Keratinocyte (primary cell): ENCODE measurements around the gene GBA3. TPM values are rescaled to one million over a fixed set of nuclear protein-coding genes. Genes with fewer than 3 reads are reported as not detected.

Experiments used
- DNase-seq: peaks from one replicate; pipeline ENCODE4 v3.0.0-alpha.2; 2011; ENCODE audit warnings: low read depth, missing footprints, low spot score
- FAIRE-seq: peaks from 2 replicates; lab custom pipeline; 2011; peaks lifted over from hg19 to GRCh38; lab: Jason Lieb, UNC
- H2AFZ ChIP-seq: 2 replicates; pipeline ENCODE4 v1.6.0; 2012; ENCODE audit warnings: low read length, control low read depth, inconsistent platforms; ENCODE audit not compliant: control insufficient read depth
- H3K27ac ChIP-seq: 2 replicates; pipeline ENCODE4 v1.5.1; 2011; ENCODE audit warnings: low read length; ENCODE audit not compliant: control insufficient read depth, insufficient read depth
- H3K27me3 ChIP-seq: 3 replicates; pipeline ENCODE4 v1.6.0; 2011; ENCODE audit warnings: low read length; ENCODE audit not compliant: control insufficient read depth, insufficient read depth; ENCODE audit errors: extremely low read depth
- H3K36me3 ChIP-seq, 2 experiments: 2 replicates in 1 of 2; 3 replicates in 1 of 2; pipeline ENCODE4 v1.5.1; 2011; ENCODE audit warnings: low read length in 2 of 2, mild to moderate bottlenecking in 1 of 2; ENCODE audit not compliant: control insufficient read depth in 2 of 2, insufficient read depth in 2 of 2; ENCODE audit errors: extremely low read depth in 1 of 2
- H3K4me1 ChIP-seq: 3 replicates; pipeline ENCODE4 v1.5.1; 2011; ENCODE audit warnings: low read length; ENCODE audit not compliant: control insufficient read depth, insufficient read depth; ENCODE audit errors: extremely low read depth
- H3K4me2 ChIP-seq: 3 replicates; pipeline ENCODE4 v1.6.0; 2011; ENCODE audit warnings: low read depth, low read length; ENCODE audit not compliant: control insufficient read depth, insufficient read depth; ENCODE audit errors: extremely low read depth
- H3K4me3 ChIP-seq, 3 experiments: fragments of 200-600 bp in 1 of 3; sonication (generic) in 1 of 3; 2 replicates in 2 of 3; 3 replicates in 1 of 3; pipeline ENCODE4 v1.5.1; 2011 to 2016; ENCODE audit warnings: low read length in 3 of 3, mild to moderate bottlenecking in 3 of 3, control low read depth in 2 of 3, inconsistent platforms in 1 of 3, low read depth in 1 of 3, mixed read lengths in 1 of 3, mixed run types in 1 of 3, moderate library complexity in 1 of 3; ENCODE audit not compliant: control insufficient read depth in 2 of 3, insufficient read depth in 2 of 3; ENCODE audit errors: extremely low read depth in 1 of 3
- H3K79me2 ChIP-seq: 2 replicates; pipeline ENCODE4 v1.6.0; 2012; ENCODE audit warnings: low read length; ENCODE audit not compliant: control insufficient read depth, insufficient read depth
- H3K9ac ChIP-seq: 3 replicates; pipeline ENCODE4 v1.6.0; 2011; ENCODE audit warnings: low read length; ENCODE audit not compliant: control insufficient read depth, insufficient read depth; ENCODE audit errors: extremely low read depth
- H3K9me1 ChIP-seq: 3 replicates; pipeline ENCODE4 v1.6.0; 2011; ENCODE audit warnings: low read length; ENCODE audit not compliant: control insufficient read depth, insufficient read depth; ENCODE audit errors: extremely low read depth
- H3K9me3 ChIP-seq: 2 replicates; pipeline ENCODE4 v1.5.1; 2012; ENCODE audit warnings: low read depth, low read length; ENCODE audit not compliant: control insufficient read depth
- H4K20me1 ChIP-seq: 3 replicates; pipeline ENCODE4 v1.6.0; 2011; ENCODE audit warnings: low read length; ENCODE audit not compliant: control insufficient read depth, insufficient read depth; ENCODE audit errors: extremely low read depth
- CTCF ChIP-seq, 3 experiments: IDR thresholded peaks in 1 of 3; conservative IDR thresholded peaks in 1 of 3; optimal IDR thresholded peaks in 1 of 3; 2 replicates in 2 of 3; 3 replicates in 1 of 3; pipeline versions ENCODE3 to v1.5.1; 2011; ENCODE audit warnings: low read length in 3 of 3, mild to moderate bottlenecking in 3 of 3, moderate library complexity in 2 of 3, control low read depth in 1 of 3, inconsistent platforms in 1 of 3; ENCODE audit not compliant: insufficient read depth in 2 of 3; ENCODE audit errors: extremely low read depth in 1 of 3
- EZH2 ChIP-seq: IDR thresholded peaks from one replicate; pipeline ENCODE4 v1.6.1; 2012; ENCODE audit warnings: inconsistent platforms, mild to moderate bottlenecking, low read length, moderate library complexity
- dilution Hi-C: fragments of 300-500 bp; cut with MboI; formaldehyde crosslinking; loops from one replicate; pipeline ENCODE4 v1.7.0; 2020; ENCODE audit warnings: low sequenced_read_pairs; ENCODE audit not compliant: extremely low pct_ligation_motif_present
- polyA plus RNA-seq, 5 experiments: library from polyadenylated mRNA; depleted of rRNA in 3 of 5; stranded (reverse) in 3 of 5; stranded (forward) in 1 of 5; unstranded in 1 of 5; fragments of >200 nt; gene quantifications; 1 replicate in 1 of 5; 2 replicates in 3 of 5; 3 replicates in 1 of 5; pipeline versions ENCODE4 v1.2.1 to v1.2.3, GENCODE V29; 2011 to 2012; ENCODE audit warnings: missing spikeins in 2 of 5, low read depth in 1 of 5, low replicate concordance in 1 of 5

Gene GBA3
- polyA plus RNA-seq, 1 donor (not counting 4 experiments of a cell fraction or from before 2014, with no cell fraction given), result not detected

GRCh38 chr4:22780797-22781196 is 88.1 kb downstream of the GBA3 start:
- no peaks in the 10 kb centered on the region for H3K79me2 ChIP-seq
- H3K9me1 ChIP-seq, result no peaks in the 10 kb centered on the region

GRCh38 chr4:22787753-22788375 is 95.1 kb downstream of the GBA3 start:
- Histone ChIP-seq H3K9ac (no peak overlapping the region), H3K79me2 (no peaks in the 10 kb centered on the region), H2AFZ (no peak overlapping the region), H3K9me3 (no peaks in the 10 kb centered on the region), H3K4me3 (no peak overlapping the region), H3K9me1 (no peaks in the 10 kb centered on the region), H3K4me1 (no peaks in the 10 kb centered on the region), H3K27me3 (no peaks in the 10 kb centered on the region), H3K27ac (no peak overlapping the region), H3K36me3 (no peaks in the 10 kb centered on the region), H3K4me2 (no peak overlapping the region), H4K20me1 (no peaks in the 10 kb centered on the region)
- DNase-seq (no peak), FAIRE-seq (no peak)
- dilution Hi-C loops, result no loop called here
- TF ChIP-seq EZH2 (no peak), CTCF (optimal IDR thresholded peaks at IDR 0.05 in 1 of 3, IDR thresholded peaks at IDR 0.05 in 1 of 3, conservative IDR thresholded peaks at IDR 0.05 in 1 of 3; ENCODE audit: extremely low read depth in 1 of 3, insufficient read depth in 2 of 3, low read length in 3 of 3) (no peak)

More at GRCh38 chr4:22780797-22781196, 88.1 kb downstream of the GBA3 start:
- H2AFZ ChIP-seq, result no peak overlapping the region
- no peaks in the 10 kb centered on the region for H3K36me3 ChIP-seq
- no peaks in the 10 kb centered on the region for H3K27me3 ChIP-seq
- H3K4me1 ChIP-seq, result no peaks in the 10 kb centered on the region
- FAIRE-seq, result no peak
- no peak for DNase-seq
- H3K4me3 ChIP-seq, result no peak overlapping the region
- no peak overlapping the region for H3K9ac ChIP-seq
- no peaks in the 10 kb centered on the region for H3K9me3 ChIP-seq
- no peak overlapping the region for H3K4me2 ChIP-seq
- no peaks in the 10 kb centered on the region for H4K20me1 ChIP-seq
- no peak overlapping the region for H3K27ac ChIP-seq
- TF ChIP-seq CTCF (optimal IDR thresholded peaks at IDR 0.05 in 1 of 3, IDR thresholded peaks at IDR 0.05 in 1 of 3, conservative IDR thresholded peaks at IDR 0.05 in 1 of 3; ENCODE audit: extremely low read depth in 1 of 3, insufficient read depth in 2 of 3, low read length in 3 of 3) (no peak), EZH2 (no peak)
- dilution Hi-C loops, result no loop called here
